ENCODE results near the gene PTPRN2. TPM values are rescaled to one million over a fixed set of nuclear protein-coding genes. Genes with fewer than 3 reads are reported as not detected.
"Not testable (repeated sequence)": the region's sequence is repeated elsewhere in the genome, so short reads cannot be mapped to it uniquely, and the experiment has no call there.

The PTPRN2 gene
- total RNA-seq, 8 experiments from 2014 or later, result 0.10 to 19.7 (median 10.8) TPM; not detected in 1

DNA sequence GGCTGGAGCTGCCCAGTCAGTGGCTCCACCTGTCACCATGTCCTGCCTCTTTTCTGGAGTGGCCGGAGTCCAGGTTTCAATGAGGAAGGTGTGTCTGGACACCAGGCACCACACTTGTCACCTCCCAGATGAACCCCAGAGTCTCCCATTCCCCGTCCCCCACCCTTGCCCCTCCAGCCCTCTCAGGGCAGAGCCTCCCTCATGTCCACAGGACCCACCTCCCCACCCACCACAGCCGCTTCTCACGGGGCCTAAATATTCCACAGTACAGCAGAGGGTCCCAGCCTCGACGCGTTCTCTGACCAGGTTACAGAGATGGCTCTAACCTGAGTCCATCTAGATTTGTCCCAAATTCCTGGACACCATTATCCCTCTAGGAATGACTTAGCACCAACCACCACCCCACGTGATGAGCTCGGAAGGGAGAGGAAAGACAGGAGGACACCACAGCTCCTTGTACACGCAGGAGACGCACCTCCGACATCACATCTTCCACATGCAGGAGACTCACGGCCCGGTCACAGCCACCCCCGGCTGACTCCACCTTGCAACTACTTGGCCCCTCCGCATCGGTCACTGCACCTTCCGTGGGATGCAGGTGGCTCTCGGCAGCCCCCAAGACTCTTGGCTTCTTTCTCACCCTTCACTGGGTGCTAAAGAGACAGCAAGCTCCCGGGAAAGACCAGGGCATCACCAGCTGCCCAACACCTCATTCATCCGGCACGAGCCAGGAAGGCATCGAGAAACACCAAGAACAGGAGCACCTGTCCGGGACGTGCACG lies 690.7 kb downstream of the PTPRN2 start:
- Histone ChIP-seq H3K4me1 (replicated peaks in 1 of 2) (peaks cover 0 to 47% of the 10 kb centered on the region in 2 donors), H3K27ac (peak overlapping the region in 1 of 2 donors; percentile 79), H3K4me3 (no peak overlapping the region)
- WGBS, 10 experiments, result 28 to 95% (median 87%) methylated on average over 3 to 7 of the region's 26 CpGs; no CpG with 5 or more reads in 5 of the 10 experiments
- in situ Hi-C loops (cut with MboI; ENCODE audit: low pct_unique_long_range_greater_than_20kb in 2 of 9, low sequenced_read_pairs in 9 of 9, unreplicated experiment in 9 of 9), result loop anchor here in 1 of 9 experiments (25.0 kb wide), 1 partner anchor 210 kb away; no protein-coding TSS in a partner anchor
- no peak for ATAC-seq (replicated peaks in 6 of 8)

GRCh38 chr7:157896376-157896675 lies 691.3 kb downstream of the PTPRN2 start:
- H3K27ac ChIP-seq; H3K4me3 ChIP-seq; ATAC-seq (replicated peaks in 6 of 8): not testable (repeated sequence)
- in situ Hi-C loops (cut with MboI; ENCODE audit: low pct_unique_long_range_greater_than_20kb in 2 of 9, low sequenced_read_pairs in 9 of 9, unreplicated experiment in 9 of 9), result loop anchor here in 1 of 9 experiments (25.0 kb wide), 1 partner anchor 209 kb away; no protein-coding TSS in a partner anchor
- peaks cover 0 to 47% of the 10 kb centered on the region in 2 donors for H3K4me1 ChIP-seq (replicated peaks in 1 of 2)
- no CpG with 5 or more reads among the region's 15 CpGs for WGBS, 10 experiments

DNA sequence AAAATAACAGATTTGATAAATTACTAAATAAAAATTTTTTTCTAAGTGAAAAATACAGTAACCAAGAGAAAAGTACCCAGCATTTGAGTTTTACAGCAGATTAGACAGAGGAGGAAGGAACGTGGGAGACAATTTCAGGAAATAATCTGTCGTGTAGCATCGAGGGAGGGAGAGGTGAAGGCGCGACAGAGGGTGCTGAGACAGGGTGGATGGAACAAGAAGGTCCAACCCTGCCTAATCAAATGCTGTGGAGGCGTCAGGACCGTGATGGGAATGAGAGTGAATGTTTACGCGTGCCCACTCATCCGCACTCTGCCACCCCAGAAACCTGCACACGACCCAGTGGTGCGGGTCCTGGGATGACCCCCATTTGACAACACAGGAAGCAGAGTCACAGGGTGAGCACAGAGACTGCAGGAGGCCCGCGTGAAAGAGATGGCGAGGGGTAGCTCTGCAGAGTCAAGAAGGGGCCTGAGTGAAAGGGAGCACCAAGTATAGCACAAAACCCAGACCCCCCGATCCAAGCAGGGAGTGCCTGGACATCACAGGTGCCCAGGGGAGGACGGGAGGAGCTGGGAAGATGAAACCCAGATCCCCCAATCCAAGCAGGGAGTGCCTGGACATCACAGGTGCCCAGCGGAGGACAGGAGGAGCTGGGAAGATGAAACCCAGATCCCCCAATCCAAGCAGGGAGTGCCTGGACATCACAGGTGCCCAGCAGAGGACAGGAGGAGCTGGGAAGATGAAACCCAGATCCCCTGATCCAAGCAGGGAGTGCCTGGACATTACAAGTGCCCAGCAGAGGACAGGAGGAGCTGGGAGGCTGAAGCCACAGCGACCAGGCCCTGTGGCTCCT lies 691.9 kb downstream of the PTPRN2 start:
- 12 to 86% (median 57%) methylated on average over 4 to 14 of the region's 19 CpGs for WGBS, 10 experiments
- H3K27ac ChIP-seq, result no peak overlapping the region

GRCh38 chr7:157895098-157895497 lies 692.5 kb downstream of the PTPRN2 start:
- WGBS, 10 experiments, result 3 to 94% (median 49%) methylated on average over 4 to 12 of the region's 12 CpGs
- in situ Hi-C loops (cut with MboI; ENCODE audit: low pct_unique_long_range_greater_than_20kb in 2 of 9, low sequenced_read_pairs in 9 of 9, unreplicated experiment in 9 of 9), result loop anchor here in 1 of 9 experiments (25.0 kb wide), 1 partner anchor 208 kb away; no protein-coding TSS in a partner anchor
- H3K4me3 ChIP-seq; ATAC-seq (replicated peaks in 6 of 8); H3K27ac ChIP-seq: not testable (repeated sequence)
- H3K4me1 ChIP-seq (replicated peaks in 1 of 2), result peaks cover 0 to 35% of the 10 kb centered on the region in 2 donors

More for the DNA sequence above, 691.9 kb downstream of the PTPRN2 start:
- Histone ChIP-seq H3K4me1 (replicated peaks in 1 of 2) (peaks cover 0 to 42% of the 10 kb centered on the region in 2 donors), H3K4me3 (no peak overlapping the region)
- ATAC-seq (replicated peaks in 6 of 8), result no peak
- in situ Hi-C loops (cut with MboI; ENCODE audit: low pct_unique_long_range_greater_than_20kb in 2 of 9, low sequenced_read_pairs in 9 of 9, unreplicated experiment in 9 of 9), result loop anchor here in 1 of 9 experiments (25.0 kb wide), 1 partner anchor 208 kb away; no protein-coding TSS in a partner anchor

DNA sequence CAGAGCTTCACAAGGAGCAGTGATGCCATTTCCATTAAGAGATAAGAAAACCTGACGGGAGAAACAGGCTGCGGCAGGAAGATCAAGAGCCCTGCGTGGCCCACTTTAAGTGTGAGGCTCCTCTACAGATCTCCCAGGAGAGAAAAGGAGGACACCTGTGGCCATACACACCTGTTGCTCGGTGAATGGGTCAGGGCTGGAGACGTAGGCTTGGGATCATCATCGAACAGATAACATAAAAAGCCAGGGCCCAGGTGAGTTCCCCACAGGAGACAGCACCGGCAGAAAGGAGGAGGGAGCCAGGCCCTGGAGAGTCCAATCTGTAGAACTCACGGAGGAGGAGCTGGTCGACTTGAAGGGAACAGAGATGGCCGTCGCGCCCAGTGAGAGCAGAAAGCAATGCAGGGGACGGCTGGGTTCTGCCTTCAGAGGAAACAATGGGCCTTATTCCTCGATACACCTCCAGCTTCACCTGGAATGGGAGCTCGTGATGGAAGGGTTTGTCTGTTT lies 694.0 kb downstream of the PTPRN2 start:
- WGBS, 10 experiments, result 18 to 90% (median 53%) methylated on average over 2 to 11 of the region's 15 CpGs; no CpG with 5 or more reads in 4 of the 10 experiments
- in situ Hi-C loops (cut with MboI; ENCODE audit: low pct_unique_long_range_greater_than_20kb in 2 of 9, low sequenced_read_pairs in 9 of 9, unreplicated experiment in 9 of 9), result loop anchor here in 1 of 9 experiments (25.0 kb wide), 1 partner anchor 206 kb away; no protein-coding TSS in a partner anchor

DNA sequence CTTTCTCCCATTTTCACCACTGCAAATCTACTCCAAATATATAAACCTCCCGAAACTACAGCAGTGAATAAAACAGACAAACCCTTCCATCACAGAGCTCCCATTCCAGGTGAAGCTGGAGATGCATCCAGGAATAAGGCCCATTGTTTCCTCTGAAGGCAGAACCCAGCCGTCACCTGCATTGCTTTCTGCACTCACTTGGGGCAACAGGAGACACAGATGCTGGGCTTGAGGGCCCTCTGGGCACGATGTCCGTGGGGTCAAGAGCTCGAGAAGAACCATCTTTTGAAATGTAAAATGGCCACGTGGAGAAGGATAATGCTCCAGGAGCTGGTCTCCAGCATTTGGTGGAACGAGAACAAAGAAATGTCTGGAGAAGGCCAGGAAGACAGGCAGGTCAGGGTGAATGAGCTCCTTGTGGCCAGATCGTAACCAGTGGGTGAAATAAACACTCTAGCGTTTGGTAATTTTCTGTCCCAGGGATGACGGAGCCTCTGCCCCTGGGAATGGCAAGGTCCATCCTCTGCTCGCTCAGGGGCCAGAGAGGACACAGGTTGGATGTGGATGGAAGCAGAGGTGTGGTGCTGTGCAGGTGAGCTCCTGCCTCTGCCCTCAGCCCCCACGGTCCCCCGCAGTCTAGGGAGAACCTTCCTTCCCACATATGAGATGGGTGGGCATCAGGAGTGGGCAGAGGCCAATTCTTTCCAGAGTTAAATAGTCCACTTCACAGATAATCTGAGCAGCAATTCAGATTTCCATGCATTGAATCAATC lies 694.7 kb downstream of the PTPRN2 start:
- ATAC-seq (replicated peaks in 6 of 8), result no peak
- no peak overlapping the region for H3K27ac ChIP-seq
- in situ Hi-C loops (cut with MboI; ENCODE audit: low pct_unique_long_range_greater_than_20kb in 2 of 9, low sequenced_read_pairs in 9 of 9, unreplicated experiment in 9 of 9), result loop anchor here in 1 of 9 experiments (25.0 kb wide), 1 partner anchor 206 kb away; no protein-coding TSS in a partner anchor
- no peak overlapping the region for H3K4me3 ChIP-seq
- WGBS, 10 experiments, result 0 to 61% (median 26%) methylated on average over 1 to 12 of the region's 13 CpGs; no CpG with 5 or more reads in 1 of the 10 experiments
- H3K4me1 ChIP-seq (replicated peaks in 1 of 2), result peaks cover 0 to 14% of the 10 kb centered on the region in 2 donors

More for the DNA sequence above, 694.0 kb downstream of the PTPRN2 start:
- Histone ChIP-seq H3K4me1 (replicated peaks in 1 of 2) (peaks cover 0 to 20% of the 10 kb centered on the region in 2 donors), H3K4me3 (no peak overlapping the region), H3K27ac (no peak overlapping the region)
- ATAC-seq (replicated peaks in 6 of 8), result no peak

GRCh38 chr7:157890921-157891401 lies 696.7 kb downstream of the PTPRN2 start:
- in situ Hi-C loops (cut with MboI; ENCODE audit: low pct_unique_long_range_greater_than_20kb in 2 of 9, low sequenced_read_pairs in 9 of 9, unreplicated experiment in 9 of 9), result loop anchor here in 1 of 9 experiments (25.0 kb wide), 1 partner anchor 204 kb away; no protein-coding TSS in a partner anchor
- Histone ChIP-seq H3K27ac (no peak overlapping the region), H3K4me3 (no peak overlapping the region), H3K4me1 (replicated peaks in 1 of 2) (peaks cover 0 to 12% of the 10 kb centered on the region in 2 donors)
- ATAC-seq (replicated peaks in 6 of 8), result no peak
- 59 to 80% methylated on average over 1 to 3 of the region's 9 CpGs; no CpG with 5 or more reads in 8 of the 10 experiments for WGBS, 10 experiments

- Histone ChIP-seq H3K4me3 (no peak overlapping the region), H3K4me1 (replicated peaks in 1 of 2) (peaks cover 0 to 15% of the 10 kb centered on the region in 2 donors), H3K27ac (no peak overlapping the region)
- ATAC-seq (replicated peaks in 6 of 8), result peak in 5 of 8 experiments; percentile 21 to 71 (median 54)
- 0 to 100% (median 40%) methylated on average over 1 to 6 of the region's 6 CpGs for WGBS, 10 experiments
- in situ Hi-C loops (cut with MboI; ENCODE audit: low pct_unique_long_range_greater_than_20kb in 2 of 9, low sequenced_read_pairs in 9 of 9, unreplicated experiment in 9 of 9), result loop anchor here in 1 of 9 experiments (25.0 kb wide), 1 partner anchor 202 kb away; no protein-coding TSS in a partner anchor
Observed at GRCh38 chr7:157889480-157889879, 698.1 kb downstream of the PTPRN2 start.

DNA sequence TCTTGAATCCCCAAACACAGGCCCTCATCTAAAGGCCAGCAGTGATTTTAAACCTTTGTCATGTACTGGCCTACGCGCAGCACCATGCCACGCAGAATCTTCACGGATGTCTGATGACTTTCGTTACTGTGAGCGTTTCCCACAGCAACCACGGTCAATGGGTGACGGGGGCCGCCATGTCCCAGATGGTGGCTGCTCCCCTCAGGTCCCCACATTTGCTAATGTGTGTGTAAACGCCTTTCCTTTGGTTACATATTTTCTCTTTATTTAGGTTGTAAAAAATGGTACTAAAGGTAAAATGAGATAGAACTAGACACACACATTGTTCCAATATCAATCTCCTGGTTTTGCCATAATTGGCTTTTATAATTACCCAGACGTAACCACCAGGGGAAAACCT lies 699.0 kb downstream of the PTPRN2 start:
- in situ Hi-C loops (cut with MboI; ENCODE audit: low pct_unique_long_range_greater_than_20kb in 2 of 9, low sequenced_read_pairs in 9 of 9, unreplicated experiment in 9 of 9), result loop anchor here in 1 of 9 experiments (25.0 kb wide), 1 partner anchor 201 kb away; no protein-coding TSS in a partner anchor
- Histone ChIP-seq H3K4me3 (no peak overlapping the region), H3K27ac (no peak overlapping the region), H3K4me1 (replicated peaks in 1 of 2) (peaks cover 0 to 15% of the 10 kb centered on the region in 2 donors)
- no peak for ATAC-seq (replicated peaks in 6 of 8)
- 0 to 80% (median 57%) methylated on average over 1 to 11 of the region's 11 CpGs; no CpG with 5 or more reads in 4 of the 10 experiments for WGBS, 10 experiments

DNA sequence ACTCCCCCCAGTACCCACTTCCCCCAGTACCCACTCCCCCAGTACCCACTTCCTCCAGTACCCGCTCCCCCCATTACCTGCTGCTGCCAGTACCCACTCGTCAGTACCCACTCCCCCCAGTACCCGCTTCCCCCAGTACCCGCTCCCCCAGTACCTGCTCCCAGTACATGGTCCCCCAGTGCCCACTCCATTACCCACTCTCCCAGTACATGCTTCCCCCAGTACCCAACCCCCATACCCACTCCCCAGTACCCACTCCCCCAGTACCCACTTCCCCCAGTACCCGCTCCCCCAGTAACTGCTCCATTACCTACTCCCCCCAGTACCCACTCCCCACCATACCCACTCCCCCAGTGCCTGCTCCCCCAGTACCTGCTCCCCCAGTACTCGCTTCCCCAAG lies 700.2 kb downstream of the PTPRN2 start:
- peaks cover 0 to 15% of the 10 kb centered on the region in 2 donors for H3K4me1 ChIP-seq (replicated peaks in 1 of 2)
- no peak for ATAC-seq (replicated peaks in 6 of 8)
- WGBS, 10 experiments, result no CpG with 5 or more reads among the region's 6 CpGs
- H3K4me3 ChIP-seq, result no peak overlapping the region
- in situ Hi-C loops (cut with MboI; ENCODE audit: low pct_unique_long_range_greater_than_20kb in 2 of 9, low sequenced_read_pairs in 9 of 9, unreplicated experiment in 9 of 9), result loop anchor here in 1 of 9 experiments (25.0 kb wide), 1 partner anchor 200 kb away; no protein-coding TSS in a partner anchor
- no peak overlapping the region for H3K27ac ChIP-seq

GRCh38 chr7:157886711-157887110 lies 700.9 kb downstream of the PTPRN2 start:
- WGBS, 10 experiments, result 20 to 77% (median 47%) methylated on average over 3 to 5 of the region's 11 CpGs; no CpG with 5 or more reads in 6 of the 10 experiments
- peak overlapping the region in 1 of 2 donors; percentile 0 for H3K27ac ChIP-seq
- in situ Hi-C loops (cut with MboI; ENCODE audit: low pct_unique_long_range_greater_than_20kb in 2 of 9, low sequenced_read_pairs in 9 of 9, unreplicated experiment in 9 of 9), result loop anchor here in 1 of 9 experiments (25.0 kb wide), 1 partner anchor 199 kb away; no protein-coding TSS in a partner anchor
- peaks cover 0 to 15% of the 10 kb centered on the region in 2 donors for H3K4me1 ChIP-seq (replicated peaks in 1 of 2)
- H3K4me3 ChIP-seq, result no peak overlapping the region
- peak in 1 of 8 experiments; percentile 29 for ATAC-seq (replicated peaks in 6 of 8)
